CD14-positive monocyte (primary cell): Measurements from ENCODE around the gene ELF4. TPM values are rescaled to one million over a fixed set of nuclear protein-coding genes. Genes with fewer than 3 reads are reported as not detected.

Experiments used
- DNase-seq, 3 donors: peaks; one replicate each; pipeline ENCODE4 v3.0.0-alpha.2; 2011 to 2022
- H2AFZ ChIP-seq: 2 replicates; pipeline ENCODE4 v1.6.0; 2012; ENCODE audit warnings: mild to moderate bottlenecking, low read depth, low read length, inconsistent platforms; ENCODE audit not compliant: insufficient read depth, poor library complexity, severe bottlenecking
- H3K27ac ChIP-seq, 2 donors: 1 replicate in 1 of 2; 2 replicates in 1 of 2; pipeline ENCODE4 v1.5.1; 2012 to 2013; ENCODE audit warnings: low read length in 2 of 2, control low read depth in 1 of 2, inconsistent platforms in 1 of 2, low read depth in 1 of 2, mild to moderate bottlenecking in 1 of 2
- H3K27me3 ChIP-seq, 2 donors: one replicate each; pipeline versions ENCODE4 v1.6.0 to v1.6.1; 2011 to 2013; ENCODE audit warnings: low read length in 2 of 2; ENCODE audit not compliant: control insufficient read depth in 2 of 2, insufficient read depth in 2 of 2
- H3K36me3 ChIP-seq, 2 donors: replicated peaks in 1 of 2; 1 replicate in 1 of 2; 2 replicates in 1 of 2; pipeline versions ENCODE4 v1.5.1 to v1.6.1; 2012 to 2013; ENCODE audit warnings: low read length in 2 of 2, control low read depth in 1 of 2, inconsistent platforms in 1 of 2, mild to moderate bottlenecking in 1 of 2; ENCODE audit not compliant: insufficient read depth in 2 of 2, control insufficient read depth in 1 of 2
- H3K4me1 ChIP-seq, 2 donors: 1 replicate in 1 of 2; 2 replicates in 1 of 2; pipeline versions ENCODE4 v1.5.1 to v1.6.1; 2012 to 2013; ENCODE audit warnings: low read length in 2 of 2, control low read depth in 1 of 2, inconsistent platforms in 1 of 2, mild to moderate bottlenecking in 1 of 2, moderate library complexity in 1 of 2; ENCODE audit not compliant: insufficient read depth in 2 of 2, control insufficient read depth in 1 of 2
- H3K4me2 ChIP-seq: replicated peaks from 2 replicates; pipeline ENCODE3; 2012; ENCODE audit warnings: low read length, moderate library complexity, mild to moderate bottlenecking; ENCODE audit not compliant: poor library complexity, severe bottlenecking; ENCODE audit errors: extremely low read depth
- H3K4me3 ChIP-seq, 3 experiments: fragments of 200-600 bp in 1 of 3; sonication (generic) in 1 of 3; replicated peaks in 1 of 3; 1 replicate in 2 of 3; 2 replicates in 1 of 3; pipeline ENCODE4 v1.5.1; 2011 to 2013; ENCODE audit warnings: low read length in 3 of 3, mild to moderate bottlenecking in 3 of 3, control low read depth in 2 of 3, low read depth in 2 of 3, inconsistent platforms in 1 of 3, moderate library complexity in 1 of 3
- H3K79me2 ChIP-seq: 2 replicates; pipeline ENCODE4 v1.6.0; 2012; ENCODE audit warnings: mild to moderate bottlenecking, control low read depth, inconsistent platforms, low read length, moderate library complexity; ENCODE audit not compliant: insufficient read depth
- H3K9ac ChIP-seq: 2 replicates; pipeline ENCODE4 v1.6.0; 2017; ENCODE audit warnings: low read length, mild to moderate bottlenecking; ENCODE audit not compliant: insufficient read depth, poor library complexity, severe bottlenecking
- H3K9me3 ChIP-seq, 2 donors: replicated peaks in 1 of 2; 1 replicate in 1 of 2; 2 replicates in 1 of 2; pipeline versions ENCODE4 v1.5.1 to v1.6.1; 2012 to 2013; ENCODE audit warnings: low read length in 2 of 2, control low read depth in 1 of 2; ENCODE audit not compliant: control insufficient read depth in 1 of 2, insufficient read depth in 1 of 2
- H4K20me1 ChIP-seq: 2 replicates; pipeline ENCODE4 v1.6.0; 2012; ENCODE audit warnings: mild to moderate bottlenecking, low read length, control low read depth, moderate library complexity; ENCODE audit not compliant: insufficient read depth
- H3K27ac Mint-ChIP-seq, 7 donors: one replicate each; pipeline ENCODE4 v1.8.0; 2020; ENCODE audit warnings: mild to moderate bottlenecking in 7 of 7, mixed read lengths in 7 of 7, moderate library complexity in 6 of 7, inconsistent platforms in 2 of 7
- H3K27me3 Mint-ChIP-seq, 3 donors: one replicate each; pipeline ENCODE4 v1.8.0; 2021 to 2022; ENCODE audit warnings: low read depth in 3 of 3, mild to moderate bottlenecking in 3 of 3, mixed read lengths in 3 of 3, moderate library complexity in 3 of 3, inconsistent platforms in 1 of 3
- H3K36me3 Mint-ChIP-seq, 2 donors: one replicate each; pipeline ENCODE4 v1.8.0; 2020; ENCODE audit warnings: mixed read lengths in 2 of 2, inconsistent platforms in 1 of 2, mild to moderate bottlenecking in 1 of 2
- H3K4me1 Mint-ChIP-seq: one replicate; pipeline ENCODE4 v1.8.0; 2020; ENCODE audit warnings: mild to moderate bottlenecking, mixed read lengths
- H3K4me3 Mint-ChIP-seq, 2 donors: one replicate each; pipeline ENCODE4 v1.8.0; 2020; ENCODE audit warnings: mild to moderate bottlenecking in 2 of 2, mixed read lengths in 2 of 2, moderate library complexity in 1 of 2
- H3K9me3 Mint-ChIP-seq, 7 donors: one replicate each; pipeline ENCODE4 v1.8.0; 2020 to 2022; ENCODE audit warnings: mixed read lengths in 7 of 7, mild to moderate bottlenecking in 6 of 7, moderate library complexity in 6 of 7, inconsistent platforms in 2 of 7
- WGBS: methylation state at CpG from one replicate; pipeline ENCODE4 v1.1.5; 2013; ENCODE audit warnings: missing lambda C conversion rate; ENCODE audit not compliant: insufficient coverage; 5-methylcytosine and 5-hydroxymethylcytosine counted together
- intact Hi-C, 2 donors: fragments of 100-400 bp; cut with micrococcal nuclease; formaldehyde crosslinking; loops; one replicate each; pipeline versions ENCODE4 v1.15.0 to v1.15.1; 2023
- polyA plus RNA-seq, 3 donors: library from polyadenylated mRNA; depleted of rRNA in 1 of 3; unstranded in 2 of 3; stranded (reverse) in 1 of 3; fragments of 300-500 nt in 2 of 3; fragments of >200 nt in 1 of 3; fragmentation: Illumina TruSeq in 2 of 3; gene quantifications; 1 replicate in 2 of 3; 2 replicates in 1 of 3; pipeline ENCODE4 v1.2.3, GENCODE V29; 2012 to 2021
- TF ChIP-seq, protein P1 (sequence below): fragments of 200-600 bp; IDR thresholded peaks from one replicate; pipeline ENCODE4 v1.8.0; 2022; ENCODE audit warnings: antibody characterized with exemption, mild to moderate bottlenecking

ELF4 gene
- polyA plus RNA-seq, 3 donors: 10.4 to 68.6 (median 20.5) TPM

DNA sequence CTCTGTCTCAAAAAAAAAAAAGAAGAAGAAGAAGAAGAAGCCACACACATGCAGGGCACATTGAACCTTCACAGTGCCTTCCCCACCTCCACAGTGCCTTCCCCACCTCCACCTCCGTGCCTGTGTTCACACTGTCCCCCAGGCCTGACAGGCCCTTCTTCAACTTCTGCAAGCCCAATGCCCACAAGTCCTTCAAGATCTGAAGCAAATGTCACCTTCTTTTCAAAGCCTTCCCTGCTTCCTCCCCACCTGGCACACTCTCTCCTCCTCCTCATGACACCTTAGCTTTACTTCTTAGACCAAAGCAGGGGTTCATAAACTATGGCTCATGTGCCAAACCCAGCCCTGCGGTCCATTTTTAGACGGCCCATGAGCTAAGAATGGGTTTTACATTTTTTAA lies 19.9 kb downstream of the ELF4 start:
- Histone ChIP-seq H3K4me2 (no peak overlapping the region), H3K9me3 (no peaks in the 10 kb centered on the region), H3K4me3 (no peak overlapping the region), H4K20me1 (peaks cover 60% of the 10 kb centered on the region), H3K36me3 (peaks cover 0 to 5% of the 10 kb centered on the region in 2 donors), H2AFZ (no peak overlapping the region), H3K9ac (no peak overlapping the region), H3K27ac (peak overlapping the region; percentile 35 to 67), H3K4me1 (peaks cover 89 to 95% of the 10 kb centered on the region in 2 donors), H3K79me2 (peaks cover 99% of the 10 kb centered on the region), H3K27me3 (no peaks in the 10 kb centered on the region)
- Mint-ChIP-seq H3K4me1 (peaks cover 77% of the 10 kb centered on the region), H3K36me3 (peaks cover 9 to 10% of the 10 kb centered on the region in 2 donors), H3K27ac (peak overlapping the region; percentile 74 to 97 (median 92)), H3K27me3 (peaks cover 0 to 5% (median 1%) of the 10 kb centered on the region in 3 donors), H3K9me3 (peaks cover 0 to 2% (median 0%) of the 10 kb centered on the region in 7 donors), H3K4me3 (no peak overlapping the region)
- intact Hi-C loops: no loop called here
- DNase-seq: no peak
- WGBS: 33% methylated on average over 1 of the region's 3 CpGs
- TF ChIP-seq, protein P1, sequence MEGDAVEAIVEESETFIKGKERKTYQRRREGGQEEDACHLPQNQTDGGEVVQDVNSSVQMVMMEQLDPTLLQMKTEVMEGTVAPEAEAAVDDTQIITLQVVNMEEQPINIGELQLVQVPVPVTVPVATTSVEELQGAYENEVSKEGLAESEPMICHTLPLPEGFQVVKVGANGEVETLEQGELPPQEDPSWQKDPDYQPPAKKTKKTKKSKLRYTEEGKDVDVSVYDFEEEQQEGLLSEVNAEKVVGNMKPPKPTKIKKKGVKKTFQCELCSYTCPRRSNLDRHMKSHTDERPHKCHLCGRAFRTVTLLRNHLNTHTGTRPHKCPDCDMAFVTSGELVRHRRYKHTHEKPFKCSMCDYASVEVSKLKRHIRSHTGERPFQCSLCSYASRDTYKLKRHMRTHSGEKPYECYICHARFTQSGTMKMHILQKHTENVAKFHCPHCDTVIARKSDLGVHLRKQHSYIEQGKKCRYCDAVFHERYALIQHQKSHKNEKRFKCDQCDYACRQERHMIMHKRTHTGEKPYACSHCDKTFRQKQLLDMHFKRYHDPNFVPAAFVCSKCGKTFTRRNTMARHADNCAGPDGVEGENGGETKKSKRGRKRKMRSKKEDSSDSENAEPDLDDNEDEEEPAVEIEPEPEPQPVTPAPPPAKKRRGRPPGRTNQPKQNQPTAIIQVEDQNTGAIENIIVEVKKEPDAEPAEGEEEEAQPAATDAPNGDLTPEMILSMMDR: no peak

DNA sequence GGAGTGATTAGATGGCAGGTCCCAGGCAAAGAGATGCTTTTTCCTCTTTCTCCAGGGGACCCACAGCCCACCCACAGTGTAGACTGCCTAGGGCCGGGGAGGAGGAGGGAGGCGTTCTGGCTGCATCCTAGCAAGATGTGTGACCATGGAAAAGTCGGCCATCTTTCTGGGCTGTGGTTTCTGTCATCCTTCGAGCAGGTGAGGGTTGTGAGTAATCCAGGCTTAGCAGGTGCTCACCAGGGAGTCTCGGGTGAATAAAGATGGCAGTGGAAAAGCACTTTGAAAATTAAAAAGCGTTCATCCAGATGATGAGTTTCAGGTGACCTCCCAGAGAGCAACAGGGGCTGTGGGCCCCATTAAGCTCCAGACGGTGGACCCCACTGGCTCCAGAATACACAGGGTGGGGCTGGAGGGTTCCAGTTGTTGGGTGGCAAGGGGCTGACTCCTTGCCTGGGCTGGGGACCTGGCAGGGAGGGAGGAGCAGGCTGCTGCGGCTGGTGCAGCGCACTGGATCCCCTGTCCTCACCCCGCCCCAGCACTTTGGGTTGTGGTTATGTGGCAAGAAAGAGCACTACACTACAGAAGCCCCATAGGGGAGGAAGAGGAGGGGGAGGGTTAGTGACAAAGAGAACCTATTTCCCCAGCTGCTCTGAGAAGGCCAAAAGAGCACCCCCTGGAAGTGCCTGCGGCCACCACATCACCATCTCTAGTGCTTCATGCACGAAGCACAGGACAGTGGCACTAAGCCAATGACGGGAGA lies 23.7 kb downstream of the ELF4 start:
- peaks cover 5 to 10% of the 10 kb centered on the region in 2 donors for H3K36me3 Mint-ChIP-seq
- Histone ChIP-seq H3K9me3 (no peaks in the 10 kb centered on the region), H3K79me2 (peaks cover 84% of the 10 kb centered on the region), H3K36me3 (no peaks in the 10 kb centered on the region), H4K20me1 (peaks cover 28% of the 10 kb centered on the region), H3K4me2 (peak overlapping the region; percentile 73), H3K27ac (peak overlapping the region; percentile 94), H2AFZ (no peak overlapping the region), H3K9ac (peak overlapping the region; percentile 57), H3K4me1 (peaks cover 97 to 100% of the 10 kb centered on the region in 2 donors), H3K27me3 (no peaks in the 10 kb centered on the region), H3K4me3 (peak overlapping the region; percentile 4 to 69 (median 6))
- H3K4me3 Mint-ChIP-seq: peak overlapping the region; percentile 67 to 77
- H3K27ac Mint-ChIP-seq: peak overlapping the region; percentile 93 to 97 (median 94)
- 6% methylated on average over 3 of the region's 13 CpGs for WGBS
- DNase-seq: peak; percentile 69 to 79 (median 71)
- H3K4me1 Mint-ChIP-seq: peaks cover 85% of the 10 kb centered on the region
- intact Hi-C loops: no loop called here
- peaks cover 0 to 2% (median 0%) of the 10 kb centered on the region in 7 donors for H3K9me3 Mint-ChIP-seq
- TF ChIP-seq, protein P1: no peak
- H3K27me3 Mint-ChIP-seq: peaks cover 0 to 3% (median 1%) of the 10 kb centered on the region in 3 donors
